ENCODE results near the gene S100A4.
A peak's percentile ranks its signal among the peaks of the same experiment; 100 is the strongest.
"Not testable (repeated sequence)": the region's sequence is repeated elsewhere in the genome, so short reads cannot be mapped to it uniquely, and the experiment has no call there.

The S100A4 gene

GRCh38 chr1:153545067-153546055 lies at the start of gene S100A4:
TSS of gene S100A4 (minus strand) at chr1:153545806. CDS start at chr1:153544794, 1,012 bp downstream.
- H3K4me3 ChIP-seq (ENCODE audit: low read depth, low read length), result peak within 1 kb of the TSS; percentile 19
- peaks cover 10% of the 10 kb centered on the region for H3K4me1 ChIP-seq (ENCODE audit: control insufficient read depth, insufficient read depth, low read length)

GRCh38 chr1:153592748-153593147 lies 47.1 kb upstream of the S100A4 start:
- no peaks in the 10 kb centered on the region for H3K36me3 ChIP-seq (ENCODE audit: control insufficient read depth, insufficient read depth, low read length)
- H3K9me3 ChIP-seq (ENCODE audit: control insufficient read depth, insufficient read depth, low read length), result no peaks in the 10 kb centered on the region
- H3K4me1 ChIP-seq (ENCODE audit: control insufficient read depth, insufficient read depth, low read length), result no peaks in the 10 kb centered on the region
- no peak overlapping the region for H3K4me3 ChIP-seq (ENCODE audit: low read depth, low read length)
- H3K27me3 ChIP-seq (ENCODE audit: control insufficient read depth, insufficient read depth, low read length), result no peaks in the 10 kb centered on the region
- no peak overlapping the region for H3K9ac ChIP-seq (ENCODE audit: low read depth, low read length)

More at GRCh38 chr1:153545067-153546055, at the start of gene S100A4:
- Histone ChIP-seq H3K36me3 (ENCODE audit: control insufficient read depth, insufficient read depth, low read length) (peaks cover 2% of the 10 kb centered on the region), H3K9me3 (ENCODE audit: control insufficient read depth, insufficient read depth, low read length) (no peaks in the 10 kb centered on the region), H3K27me3 (ENCODE audit: control insufficient read depth, insufficient read depth, low read length) (no peaks in the 10 kb centered on the region), H3K9ac (ENCODE audit: low read depth, low read length) (no peak within 1 kb of the TSS)

GRCh38 chr1:153588482-153588881 lies 42.9 kb upstream of the S100A4 start:
- no peak overlapping the region for H3K4me3 ChIP-seq (ENCODE audit: low read depth, low read length)
- H3K36me3 ChIP-seq (ENCODE audit: control insufficient read depth, insufficient read depth, low read length), result no peaks in the 10 kb centered on the region
- H3K4me1 ChIP-seq (ENCODE audit: control insufficient read depth, insufficient read depth, low read length), result no peaks in the 10 kb centered on the region
- H3K27me3 ChIP-seq (ENCODE audit: control insufficient read depth, insufficient read depth, low read length), result no peaks in the 10 kb centered on the region
- no peak overlapping the region for H3K9ac ChIP-seq (ENCODE audit: low read depth, low read length)
- no peaks in the 10 kb centered on the region for H3K9me3 ChIP-seq (ENCODE audit: control insufficient read depth, insufficient read depth, low read length)

DNA sequence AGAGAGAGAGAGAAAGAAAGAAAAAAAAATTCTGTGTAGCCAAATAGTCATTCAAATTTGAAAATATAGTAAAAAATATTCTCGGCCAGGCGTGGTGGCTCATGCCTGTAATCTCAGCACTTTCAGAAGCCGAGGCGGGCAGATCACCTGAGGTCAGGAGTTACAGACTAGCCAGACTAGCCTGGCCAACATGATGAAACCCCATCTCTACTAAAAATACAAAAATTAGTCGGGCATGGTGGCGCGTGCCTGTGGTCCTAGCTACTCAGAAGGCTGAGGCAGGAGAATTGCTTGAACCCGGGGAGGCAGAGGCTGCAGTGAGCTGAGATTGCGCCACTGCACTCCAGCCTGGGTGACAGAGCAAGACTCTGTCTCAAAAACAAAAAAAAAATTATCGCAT lies 42.4 kb upstream of the S100A4 start:
- not testable (repeated sequence) for H3K4me1 ChIP-seq (ENCODE audit: control insufficient read depth, insufficient read depth, low read length); H3K27me3 ChIP-seq (ENCODE audit: control insufficient read depth, insufficient read depth, low read length); H3K36me3 ChIP-seq (ENCODE audit: control insufficient read depth, insufficient read depth, low read length); H3K9ac ChIP-seq (ENCODE audit: low read depth, low read length); H3K4me3 ChIP-seq (ENCODE audit: low read depth, low read length); H3K9me3 ChIP-seq (ENCODE audit: control insufficient read depth, insufficient read depth, low read length)

DNA sequence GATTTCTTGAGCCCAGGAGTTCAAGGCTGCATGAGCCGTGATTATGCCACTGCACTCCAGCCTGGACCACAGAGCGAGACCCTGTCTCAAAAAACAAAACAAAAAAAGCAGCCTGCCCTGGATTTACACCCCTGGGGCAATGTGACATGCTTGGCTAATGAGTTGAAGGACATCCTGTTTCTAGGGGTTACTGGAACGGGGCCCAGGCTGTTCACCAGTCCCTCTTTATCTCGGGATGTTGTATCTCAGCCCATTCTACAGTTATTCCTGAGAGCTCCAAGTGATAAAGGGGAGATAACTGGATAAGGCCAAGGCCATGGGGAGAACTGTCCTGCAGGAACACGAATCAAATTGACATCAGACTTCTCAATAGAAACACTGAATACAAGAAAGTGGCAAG lies 41.7 kb upstream of the S100A4 start:
- Histone ChIP-seq H3K9me3 (ENCODE audit: control insufficient read depth, insufficient read depth, low read length) (no peaks in the 10 kb centered on the region), H3K27me3 (ENCODE audit: control insufficient read depth, insufficient read depth, low read length) (no peaks in the 10 kb centered on the region), H3K36me3 (ENCODE audit: control insufficient read depth, insufficient read depth, low read length) (no peaks in the 10 kb centered on the region), H3K9ac (ENCODE audit: low read depth, low read length) (no peak overlapping the region), H3K4me1 (ENCODE audit: control insufficient read depth, insufficient read depth, low read length) (no peaks in the 10 kb centered on the region), H3K4me3 (ENCODE audit: low read depth, low read length) (no peak overlapping the region)

- H3K9ac ChIP-seq (ENCODE audit: low read depth, low read length), result no peak overlapping the region
Measured at GRCh38 chr1:153586347-153586746, 40.7 kb upstream of the S100A4 start.

DNA sequence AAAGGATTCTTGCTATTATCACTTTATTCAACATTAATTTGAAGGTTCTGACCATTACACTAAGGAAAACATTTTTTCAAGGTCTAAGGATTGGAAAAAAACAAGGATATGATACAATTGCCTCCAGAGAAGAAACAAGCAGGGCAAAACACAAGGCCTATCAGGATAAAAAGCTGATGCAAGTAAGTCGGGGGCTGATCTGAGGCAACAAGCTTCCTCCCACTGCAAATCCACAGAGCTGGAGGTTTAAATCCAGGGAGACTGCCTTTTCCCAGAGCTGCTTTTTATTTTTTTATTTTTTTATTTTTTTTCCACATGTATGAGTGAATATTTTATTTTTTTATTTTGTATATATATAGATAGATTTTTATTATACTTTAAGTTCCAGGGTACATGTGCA lies 39.4 kb upstream of the S100A4 start:
- Histone ChIP-seq H3K36me3 (ENCODE audit: control insufficient read depth, insufficient read depth, low read length) (no peaks in the 10 kb centered on the region), H3K4me1 (ENCODE audit: control insufficient read depth, insufficient read depth, low read length) (no peaks in the 10 kb centered on the region), H3K9ac (ENCODE audit: low read depth, low read length) (no peak overlapping the region), H3K9me3 (ENCODE audit: control insufficient read depth, insufficient read depth, low read length) (no peaks in the 10 kb centered on the region), H3K27me3 (ENCODE audit: control insufficient read depth, insufficient read depth, low read length) (no peaks in the 10 kb centered on the region), H3K4me3 (ENCODE audit: low read depth, low read length) (no peak overlapping the region)

More at GRCh38 chr1:153586347-153586746, 40.7 kb upstream of the S100A4 start:
- H3K27me3 ChIP-seq (ENCODE audit: control insufficient read depth, insufficient read depth, low read length), result no peaks in the 10 kb centered on the region
- no peaks in the 10 kb centered on the region for H3K9me3 ChIP-seq (ENCODE audit: control insufficient read depth, insufficient read depth, low read length)
- no peaks in the 10 kb centered on the region for H3K4me1 ChIP-seq (ENCODE audit: control insufficient read depth, insufficient read depth, low read length)
- H3K36me3 ChIP-seq (ENCODE audit: control insufficient read depth, insufficient read depth, low read length), result no peaks in the 10 kb centered on the region
- H3K4me3 ChIP-seq (ENCODE audit: low read depth, low read length), result no peak overlapping the region

DNA sequence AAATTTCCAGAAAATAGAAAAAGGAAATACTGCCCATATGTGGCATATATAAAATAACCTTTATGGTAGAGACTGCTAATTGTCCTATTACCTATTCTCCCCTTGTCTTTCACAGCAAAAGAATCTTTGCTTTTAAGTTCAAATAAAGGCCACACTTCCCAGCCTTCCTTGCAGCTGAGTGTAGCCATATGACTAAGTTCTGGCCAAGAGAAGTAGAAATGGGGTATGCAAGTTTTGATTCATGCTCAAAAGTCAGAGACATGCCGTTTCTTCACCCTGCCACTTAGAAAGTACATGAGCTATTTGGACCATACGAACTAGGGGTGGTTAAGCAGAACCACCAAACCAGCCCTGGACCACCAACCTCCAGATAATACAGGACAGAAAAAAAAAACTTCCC lies 38.4 kb upstream of the S100A4 start:
- no peaks in the 10 kb centered on the region for H3K4me1 ChIP-seq (ENCODE audit: control insufficient read depth, insufficient read depth, low read length)
- no peak overlapping the region for H3K9ac ChIP-seq (ENCODE audit: low read depth, low read length)
- H3K4me3 ChIP-seq (ENCODE audit: low read depth, low read length), result no peak overlapping the region

DNA sequence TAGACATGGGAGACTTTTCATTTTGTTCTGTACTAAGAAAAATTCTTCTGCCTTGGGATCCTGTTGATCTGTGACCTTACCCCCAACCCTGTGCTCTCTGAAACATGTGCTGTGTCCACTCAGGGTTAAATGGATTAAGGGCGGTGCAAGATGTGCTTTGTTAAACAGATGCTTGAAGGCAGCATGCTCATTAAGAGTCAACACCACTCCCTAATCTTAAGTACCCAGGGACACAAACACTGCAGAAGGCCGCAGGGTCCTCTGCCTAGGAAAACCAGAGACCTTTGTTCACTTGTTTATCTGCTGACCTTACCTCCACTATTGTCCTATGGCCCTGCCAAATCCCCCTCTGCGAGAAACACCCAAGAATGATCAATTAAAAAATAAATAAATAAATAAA lies 37.9 kb upstream of the S100A4 start:
- not testable (repeated sequence) for H3K9ac ChIP-seq (ENCODE audit: low read depth, low read length); H3K4me3 ChIP-seq (ENCODE audit: low read depth, low read length); H3K27me3 ChIP-seq (ENCODE audit: control insufficient read depth, insufficient read depth, low read length); H3K36me3 ChIP-seq (ENCODE audit: control insufficient read depth, insufficient read depth, low read length); H3K9me3 ChIP-seq (ENCODE audit: control insufficient read depth, insufficient read depth, low read length); H3K4me1 ChIP-seq (ENCODE audit: control insufficient read depth, insufficient read depth, low read length)

More for the DNA sequence above, 38.4 kb upstream of the S100A4 start:
- no peaks in the 10 kb centered on the region for H3K27me3 ChIP-seq (ENCODE audit: control insufficient read depth, insufficient read depth, low read length)
- H3K9me3 ChIP-seq (ENCODE audit: control insufficient read depth, insufficient read depth, low read length), result no peaks in the 10 kb centered on the region
- no peaks in the 10 kb centered on the region for H3K36me3 ChIP-seq (ENCODE audit: control insufficient read depth, insufficient read depth, low read length)

- H3K9me3 ChIP-seq (ENCODE audit: control insufficient read depth, insufficient read depth, low read length); H3K36me3 ChIP-seq (ENCODE audit: control insufficient read depth, insufficient read depth, low read length); H3K4me1 ChIP-seq (ENCODE audit: control insufficient read depth, insufficient read depth, low read length); H3K9ac ChIP-seq (ENCODE audit: low read depth, low read length); H3K4me3 ChIP-seq (ENCODE audit: low read depth, low read length); H3K27me3 ChIP-seq (ENCODE audit: control insufficient read depth, insufficient read depth, low read length): not testable (repeated sequence)
Measured at GRCh38 chr1:153582836-153583235, 37.2 kb upstream of the S100A4 start.

DNA sequence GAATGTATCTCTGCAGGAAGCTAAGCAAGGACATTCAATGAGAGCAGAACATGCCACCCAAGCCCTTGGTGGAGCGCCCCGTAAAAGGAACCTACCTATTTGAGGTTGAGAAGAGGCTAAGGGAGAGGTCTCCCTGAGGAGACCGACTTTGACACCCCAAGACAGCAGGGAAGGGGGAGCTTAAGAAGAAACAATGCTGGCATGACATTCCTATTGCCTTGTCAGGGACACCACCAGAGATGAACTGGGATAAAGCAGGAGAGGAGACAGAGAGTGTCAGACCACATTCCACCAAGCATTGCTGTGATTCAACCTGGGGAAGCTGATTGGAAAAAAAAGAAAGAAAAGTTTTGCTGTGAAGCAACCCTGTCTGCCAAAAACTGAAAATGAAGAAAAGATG lies 33.3 kb upstream of the S100A4 start:
- Histone ChIP-seq H3K27me3 (ENCODE audit: control insufficient read depth, insufficient read depth, low read length) (no peaks in the 10 kb centered on the region), H3K36me3 (ENCODE audit: control insufficient read depth, insufficient read depth, low read length) (no peaks in the 10 kb centered on the region), H3K9me3 (ENCODE audit: control insufficient read depth, insufficient read depth, low read length) (no peaks in the 10 kb centered on the region), H3K4me3 (ENCODE audit: low read depth, low read length) (no peak overlapping the region), H3K4me1 (ENCODE audit: control insufficient read depth, insufficient read depth, low read length) (peaks cover 6% of the 10 kb centered on the region), H3K9ac (ENCODE audit: low read depth, low read length) (no peak overlapping the region)

DNA sequence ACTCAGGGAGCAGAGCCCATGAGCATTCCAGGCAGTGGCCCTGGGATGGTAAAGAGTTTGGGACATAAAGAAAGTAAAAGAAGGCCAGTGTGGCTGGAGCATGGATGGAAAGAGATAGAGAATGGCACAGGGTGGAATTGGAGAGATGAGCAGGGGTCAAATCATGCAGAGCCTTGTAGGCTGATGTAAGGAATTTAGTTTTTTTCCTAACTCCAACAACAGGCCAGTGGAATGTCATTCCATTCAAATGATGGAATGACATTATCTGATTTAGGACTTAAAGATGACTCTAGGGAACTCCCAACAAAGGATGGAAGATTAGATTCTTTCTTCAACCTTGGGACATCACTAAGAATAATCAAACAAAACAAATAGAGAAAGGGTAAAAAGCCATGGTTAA lies 32.9 kb upstream of the S100A4 start:
- no peaks in the 10 kb centered on the region for H3K9me3 ChIP-seq (ENCODE audit: control insufficient read depth, insufficient read depth, low read length)
- no peaks in the 10 kb centered on the region for H3K36me3 ChIP-seq (ENCODE audit: control insufficient read depth, insufficient read depth, low read length)
- no peak overlapping the region for H3K4me3 ChIP-seq (ENCODE audit: low read depth, low read length)
- no peaks in the 10 kb centered on the region for H3K27me3 ChIP-seq (ENCODE audit: control insufficient read depth, insufficient read depth, low read length)
- peaks cover 6% of the 10 kb centered on the region for H3K4me1 ChIP-seq (ENCODE audit: control insufficient read depth, insufficient read depth, low read length)
- H3K9ac ChIP-seq (ENCODE audit: low read depth, low read length), result no peak overlapping the region

All from iPS-15b (cell line).